ENCODE data around the gene MGLL.
"Not testable (repeated sequence)": the region's sequence is repeated elsewhere in the genome, so short reads cannot be mapped to it uniquely, and the experiment has no call there.

The MGLL gene

GRCh38 chr3:127671523-127672428 lies 150.5 kb downstream of the MGLL start:
- peak in 2 of 5 donors; percentile 12 to 28 for DNase-seq

- peak in 1 of 5 donors; percentile 9 for DNase-seq
Measured at GRCh38 chr3:127670761-127671522, 151.4 kb downstream of the MGLL start.

- DNase-seq: peak in 1 of 5 donors; percentile 9
Measured at GRCh38 chr3:127670229-127670559, 152.1 kb downstream of the MGLL start.

GRCh38 chr3:127669541-127670228 lies 152.6 kb downstream of the MGLL start:
- DNase-seq: no peak

- DNase-seq: no peak
Measured at GRCh38 chr3:127668906-127669305, 153.4 kb downstream of the MGLL start.

GRCh38 chr3:127667119-127667681 lies 155.1 kb downstream of the MGLL start:
- DNase-seq: no peak

GRCh38 chr3:127666676-127667075 lies 155.6 kb downstream of the MGLL start:
- no peak for DNase-seq

- no peak for DNase-seq
Measured at GRCh38 chr3:127665586-127665985, 156.7 kb downstream of the MGLL start.

- DNase-seq: no peak
Measured at GRCh38 chr3:127665165-127665564, 157.2 kb downstream of the MGLL start.

- DNase-seq: no peak
Measured at GRCh38 chr3:127663151-127663550, 159.2 kb downstream of the MGLL start.

- no peak for DNase-seq
Measured at GRCh38 chr3:127662001-127662469, 160.3 kb downstream of the MGLL start.

- no peak for DNase-seq
Measured at GRCh38 chr3:127661600-127661999, 160.7 kb downstream of the MGLL start.

- no peak for DNase-seq
Measured at GRCh38 chr3:127660621-127661251, 161.6 kb downstream of the MGLL start.

- no peak for DNase-seq
Measured at GRCh38 chr3:127658234-127658633, 164.1 kb downstream of the MGLL start.

- no peak for DNase-seq
Measured at GRCh38 chr3:127656906-127657305, 165.4 kb downstream of the MGLL start.

- DNase-seq: no peak
Measured at GRCh38 chr3:127655641-127656040, 166.7 kb downstream of the MGLL start.

- not testable (repeated sequence) for DNase-seq
Measured at GRCh38 chr3:127654993-127655392, 167.3 kb downstream of the MGLL start.

- no peak for DNase-seq
Measured at GRCh38 chr3:127654374-127654773, 167.9 kb downstream of the MGLL start.

GRCh38 chr3:127652246-127652995 lies 169.9 kb downstream of the MGLL start:
- no peak for DNase-seq

GRCh38 chr3:127651516-127652172 lies 170.7 kb downstream of the MGLL start:
- no peak for DNase-seq

GRCh38 chr3:127650236-127650635 lies 172.1 kb downstream of the MGLL start:
- DNase-seq: no peak
